GM12878 (cell line): ENCODE results near the gene ASZ1. TPM values are rescaled to one million over a fixed set of nuclear protein-coding genes. Genes with fewer than 3 reads are reported as not detected.

Source experiments
- ESRRA ChIP-seq: IDR thresholded peaks from 2 replicates; pipeline ENCODE4 v1.6.1; 2012; ENCODE audit warnings: mild to moderate bottlenecking, low read length, improper control_type of control experiment
- HCFC1 ChIP-seq: fragments of 150-350 bp; IDR thresholded peaks from 2 replicates; pipeline ENCODE4 v1.6.1; 2014; ENCODE audit warnings: low read length
- SRF ChIP-seq, 2 experiments: IDR thresholded peaks; 2 replicates each; pipeline ENCODE4 v1.6.1; 2011; ENCODE audit warnings: low read depth in 2 of 2, low read length in 2 of 2, mild to moderate bottlenecking in 1 of 2, moderate library complexity in 1 of 2
- polyA plus RNA-seq, 11 experiments: library from polyadenylated mRNA; depleted of rRNA in 4 of 11; unstranded in 6 of 11; stranded (reverse) in 5 of 11; fragments of >200 nt; fragmentation: Nextera tagmentation in 4 of 11; fragmentation: Illumina TruSeq in 1 of 11; extraction: Ambion mirVana in 4 of 11; extraction: Trizol in 1 of 11; gene quantifications; 1 replicate in 1 of 11; 2 replicates in 10 of 11; pipeline versions ENCODE4 v1.2.1 to v1.2.3, GENCODE V29; 2011 to 2016; ENCODE audit warnings: inconsistent platforms in 2 of 11, missing spikeins in 2 of 11, low read depth in 1 of 11
- total RNA-seq, 4 experiments: library from RNA; depleted of rRNA in 3 of 4; stranded (reverse); fragments of >200 nt in 3 of 4; fragmentation: Illumina TruSeq in 1 of 4; extraction: Trizol in 1 of 4; gene quantifications; 2 replicates each; pipeline versions ENCODE4 v1.2.1 to v1.2.3, GENCODE V29; 2013 to 2021
- TF ChIP-seq, protein P1 (sequence below): fragments of 450-650 bp; formaldehyde crosslinking; IDR thresholded peaks from 2 replicates; pipeline ENCODE4 v1.4.0; 2020; ENCODE audit warnings: mild to moderate bottlenecking, moderate library complexity
- TF ChIP-seq, protein P2 (sequence below): fragments of 450-650 bp; IDR thresholded peaks from 2 replicates; pipeline ENCODE4 v1.6.1; 2018; ENCODE audit warnings: mild to moderate bottlenecking, low read depth, moderate library complexity; ENCODE audit not compliant: partially characterized antibody

The ASZ1 gene
- total and polyA plus RNA-seq, 10 of the 15 experiments (the other 5 are each of a cell fraction or from before 2014, with no cell fraction given): 0.04 to 0.09 (median 0.06) TPM; not detected in 5

DNA sequence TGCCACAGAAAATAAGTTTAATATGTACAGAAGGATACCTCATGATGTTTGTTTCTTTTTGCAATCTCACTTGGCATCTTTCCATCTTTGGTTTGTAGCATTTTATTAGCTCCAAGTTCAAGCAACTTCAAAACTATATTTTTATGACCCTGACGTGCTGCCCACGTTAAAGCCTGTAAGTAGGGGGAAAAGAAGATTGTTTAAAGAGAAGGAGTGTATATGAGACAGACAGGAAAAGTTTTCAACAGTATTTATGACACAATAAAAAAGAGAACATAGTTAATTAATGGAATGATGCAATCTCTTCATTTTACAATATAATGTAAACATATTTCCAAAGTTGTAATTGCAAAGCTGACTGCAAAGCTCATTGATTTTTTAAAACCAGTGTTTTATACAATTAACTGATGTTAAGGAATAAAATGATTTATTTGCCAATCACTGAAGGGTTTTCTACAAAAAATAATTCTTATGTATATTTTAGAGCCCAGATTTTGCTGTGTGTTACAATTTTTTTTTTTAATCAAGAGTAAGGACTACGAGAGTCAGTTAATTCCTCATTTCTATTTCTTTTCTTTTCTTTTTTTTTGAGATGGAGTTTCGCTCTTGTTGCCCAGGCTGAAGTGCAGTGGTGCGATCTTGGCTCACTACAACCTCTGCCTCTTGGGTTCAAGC lies 42.5 kb downstream of the ASZ1 start (continued):
- TF ChIP-seq, protein P1, sequence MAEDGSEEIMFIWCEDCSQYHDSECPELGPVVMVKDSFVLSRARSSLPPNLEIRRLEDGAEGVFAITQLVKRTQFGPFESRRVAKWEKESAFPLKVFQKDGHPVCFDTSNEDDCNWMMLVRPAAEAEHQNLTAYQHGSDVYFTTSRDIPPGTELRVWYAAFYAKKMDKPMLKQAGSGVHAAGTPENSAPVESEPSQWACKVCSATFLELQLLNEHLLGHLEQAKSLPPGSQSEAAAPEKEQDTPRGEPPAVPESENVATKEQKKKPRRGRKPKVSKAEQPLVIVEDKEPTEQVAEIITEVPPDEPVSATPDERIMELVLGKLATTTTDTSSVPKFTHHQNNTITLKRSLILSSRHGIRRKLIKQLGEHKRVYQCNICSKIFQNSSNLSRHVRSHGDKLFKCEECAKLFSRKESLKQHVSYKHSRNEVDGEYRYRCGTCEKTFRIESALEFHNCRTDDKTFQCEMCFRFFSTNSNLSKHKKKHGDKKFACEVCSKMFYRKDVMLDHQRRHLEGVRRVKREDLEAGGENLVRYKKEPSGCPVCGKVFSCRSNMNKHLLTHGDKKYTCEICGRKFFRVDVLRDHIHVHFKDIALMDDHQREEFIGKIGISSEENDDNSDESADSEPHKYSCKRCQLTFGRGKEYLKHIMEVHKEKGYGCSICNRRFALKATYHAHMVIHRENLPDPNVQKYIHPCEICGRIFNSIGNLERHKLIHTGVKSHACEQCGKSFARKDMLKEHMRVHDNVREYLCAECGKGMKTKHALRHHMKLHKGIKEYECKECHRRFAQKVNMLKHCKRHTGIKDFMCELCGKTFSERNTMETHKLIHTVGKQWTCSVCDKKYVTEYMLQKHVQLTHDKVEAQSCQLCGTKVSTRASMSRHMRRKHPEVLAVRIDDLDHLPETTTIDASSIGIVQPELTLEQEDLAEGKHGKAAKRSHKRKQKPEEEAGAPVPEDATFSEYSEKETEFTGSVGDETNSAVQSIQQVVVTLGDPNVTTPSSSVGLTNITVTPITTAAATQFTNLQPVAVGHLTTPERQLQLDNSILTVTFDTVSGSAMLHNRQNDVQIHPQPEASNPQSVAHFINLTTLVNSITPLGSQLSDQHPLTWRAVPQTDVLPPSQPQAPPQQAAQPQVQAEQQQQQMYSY: no peak
- TF ChIP-seq, protein P2, sequence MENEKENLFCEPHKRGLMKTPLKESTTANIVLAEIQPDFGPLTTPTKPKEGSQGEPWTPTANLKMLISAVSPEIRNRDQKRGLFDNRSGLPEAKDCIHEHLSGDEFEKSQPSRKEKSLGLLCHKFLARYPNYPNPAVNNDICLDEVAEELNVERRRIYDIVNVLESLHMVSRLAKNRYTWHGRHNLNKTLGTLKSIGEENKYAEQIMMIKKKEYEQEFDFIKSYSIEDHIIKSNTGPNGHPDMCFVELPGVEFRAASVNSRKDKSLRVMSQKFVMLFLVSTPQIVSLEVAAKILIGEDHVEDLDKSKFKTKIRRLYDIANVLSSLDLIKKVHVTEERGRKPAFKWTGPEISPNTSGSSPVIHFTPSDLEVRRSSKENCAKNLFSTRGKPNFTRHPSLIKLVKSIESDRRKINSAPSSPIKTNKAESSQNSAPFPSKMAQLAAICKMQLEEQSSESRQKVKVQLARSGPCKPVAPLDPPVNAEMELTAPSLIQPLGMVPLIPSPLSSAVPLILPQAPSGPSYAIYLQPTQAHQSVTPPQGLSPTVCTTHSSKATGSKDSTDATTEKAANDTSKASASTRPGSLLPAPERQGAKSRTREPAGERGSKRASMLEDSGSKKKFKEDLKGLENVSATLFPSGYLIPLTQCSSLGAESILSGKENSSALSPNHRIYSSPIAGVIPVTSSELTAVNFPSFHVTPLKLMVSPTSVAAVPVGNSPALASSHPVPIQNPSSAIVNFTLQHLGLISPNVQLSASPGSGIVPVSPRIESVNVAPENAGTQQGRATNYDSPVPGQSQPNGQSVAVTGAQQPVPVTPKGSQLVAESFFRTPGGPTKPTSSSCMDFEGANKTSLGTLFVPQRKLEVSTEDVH: no peak
- no peak for TF ChIP-seq ESRRA
- no peak for TF ChIP-seq HCFC1
- TF ChIP-seq SRF (IDR thresholded peaks at IDR 0.05; ENCODE audit: low read depth in 2 of 2, low read length in 2 of 2): no peak
